Rectal smooth muscle tissue (tissue), 1 donor: ENCODE results near the gene OSGEP.
A peak's percentile ranks its signal among the peaks of the same experiment; 100 is the strongest.

Source experiments
- H3K27ac ChIP-seq: one replicate; pipeline ENCODE4 v1.7.0; 2013; ENCODE audit warnings: low read depth, low read length, inconsistent platforms
- H3K27me3 ChIP-seq: one replicate; pipeline ENCODE4 v1.7.0; 2013; ENCODE audit warnings: low read length; ENCODE audit not compliant: control insufficient read depth, insufficient read depth
- H3K36me3 ChIP-seq: one replicate; pipeline ENCODE4 v1.7.0; 2013; ENCODE audit warnings: low read length; ENCODE audit not compliant: control insufficient read depth, insufficient read depth
- H3K4me1 ChIP-seq: one replicate; pipeline ENCODE4 v1.7.0; 2013; ENCODE audit warnings: low read length; ENCODE audit not compliant: control insufficient read depth, insufficient read depth
- H3K4me3 ChIP-seq: one replicate; pipeline ENCODE4 v1.7.0; 2013; ENCODE audit warnings: low read length
- H3K9ac ChIP-seq: one replicate; pipeline ENCODE4 v1.7.0; 2013; ENCODE audit warnings: low read length

The OSGEP gene

DNA sequence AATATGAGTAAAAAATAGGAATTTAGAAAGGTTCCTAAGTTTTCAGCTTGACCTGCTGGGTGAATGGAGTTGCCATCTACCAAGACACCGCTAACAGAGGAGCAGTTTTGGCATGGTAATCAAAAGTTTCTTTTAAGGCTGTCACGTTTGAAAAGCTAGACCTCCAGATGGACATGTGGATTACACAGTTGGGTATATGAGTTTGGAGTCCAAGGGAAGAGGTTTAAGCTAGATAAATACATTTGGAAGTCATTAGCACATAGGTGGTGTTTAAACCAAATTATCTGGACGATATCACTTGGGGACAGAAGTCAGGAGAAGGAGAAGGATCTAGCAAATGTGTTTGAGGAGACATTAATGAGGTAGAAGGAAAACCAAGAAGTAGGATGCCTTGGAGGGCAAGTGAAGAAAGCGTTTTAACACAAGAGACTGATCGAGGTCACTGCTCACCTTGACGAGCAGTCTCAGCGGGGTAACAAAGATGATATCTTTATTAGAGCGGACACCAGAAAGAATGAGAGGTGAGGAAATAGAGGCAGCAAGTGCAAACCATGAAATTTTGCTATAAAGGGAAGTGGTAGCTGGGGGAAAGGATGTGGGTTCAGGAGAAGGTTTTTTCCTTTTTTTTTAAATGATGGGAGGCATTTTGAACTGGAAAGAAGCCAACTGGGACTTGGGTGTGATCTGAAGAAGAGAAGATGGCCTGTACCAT lies 32.2 kb upstream of the OSGEP start:
- no peaks in the 10 kb centered on the region for H3K36me3 ChIP-seq
- no peak overlapping the region for H3K27ac ChIP-seq
- H3K9ac ChIP-seq: no peak overlapping the region
- no peak overlapping the region for H3K4me3 ChIP-seq
- H3K4me1 ChIP-seq: no peaks in the 10 kb centered on the region
- H3K27me3 ChIP-seq: no peaks in the 10 kb centered on the region

- Histone ChIP-seq H3K36me3 (no peaks in the 10 kb centered on the region), H3K27ac (no peak overlapping the region), H3K4me1 (no peaks in the 10 kb centered on the region)
Measured at GRCh38 chr14:20485900-20486299, 31.3 kb upstream of the OSGEP start.

GRCh38 chr14:20482382-20482781 lies 27.8 kb upstream of the OSGEP start:
- no peak overlapping the region for H3K4me3 ChIP-seq
- peaks cover 3% of the 10 kb centered on the region for H3K36me3 ChIP-seq
- H3K9ac ChIP-seq: no peak overlapping the region
- H3K27ac ChIP-seq: no peak overlapping the region
- no peaks in the 10 kb centered on the region for H3K27me3 ChIP-seq
- no peaks in the 10 kb centered on the region for H3K4me1 ChIP-seq

More at GRCh38 chr14:20485900-20486299, 31.3 kb upstream of the OSGEP start:
- Histone ChIP-seq H3K4me3 (no peak overlapping the region), H3K27me3 (no peaks in the 10 kb centered on the region), H3K9ac (no peak overlapping the region)

GRCh38 chr14:20478894-20479293 lies 24.3 kb upstream of the OSGEP start:
- Histone ChIP-seq H3K27ac (no peak overlapping the region), H3K9ac (no peak overlapping the region), H3K27me3 (no peaks in the 10 kb centered on the region), H3K4me3 (no peak overlapping the region), H3K4me1 (no peaks in the 10 kb centered on the region), H3K36me3 (peaks cover 11% of the 10 kb centered on the region)

GRCh38 chr14:20477211-20477876 lies 22.7 kb upstream of the OSGEP start:
- H3K4me1 ChIP-seq: no peaks in the 10 kb centered on the region
- no peak overlapping the region for H3K4me3 ChIP-seq
- peaks cover 11% of the 10 kb centered on the region for H3K36me3 ChIP-seq
- no peak overlapping the region for H3K27ac ChIP-seq
- no peak overlapping the region for H3K9ac ChIP-seq
- H3K27me3 ChIP-seq: no peaks in the 10 kb centered on the region

- Histone ChIP-seq H3K4me3 (no peak overlapping the region), H3K27ac (no peak overlapping the region), H3K9ac (no peak overlapping the region), H3K27me3 (no peaks in the 10 kb centered on the region), H3K36me3 (peaks cover 11% of the 10 kb centered on the region), H3K4me1 (no peaks in the 10 kb centered on the region)
Measured at GRCh38 chr14:20476776-20477175, 22.2 kb upstream of the OSGEP start.

DNA sequence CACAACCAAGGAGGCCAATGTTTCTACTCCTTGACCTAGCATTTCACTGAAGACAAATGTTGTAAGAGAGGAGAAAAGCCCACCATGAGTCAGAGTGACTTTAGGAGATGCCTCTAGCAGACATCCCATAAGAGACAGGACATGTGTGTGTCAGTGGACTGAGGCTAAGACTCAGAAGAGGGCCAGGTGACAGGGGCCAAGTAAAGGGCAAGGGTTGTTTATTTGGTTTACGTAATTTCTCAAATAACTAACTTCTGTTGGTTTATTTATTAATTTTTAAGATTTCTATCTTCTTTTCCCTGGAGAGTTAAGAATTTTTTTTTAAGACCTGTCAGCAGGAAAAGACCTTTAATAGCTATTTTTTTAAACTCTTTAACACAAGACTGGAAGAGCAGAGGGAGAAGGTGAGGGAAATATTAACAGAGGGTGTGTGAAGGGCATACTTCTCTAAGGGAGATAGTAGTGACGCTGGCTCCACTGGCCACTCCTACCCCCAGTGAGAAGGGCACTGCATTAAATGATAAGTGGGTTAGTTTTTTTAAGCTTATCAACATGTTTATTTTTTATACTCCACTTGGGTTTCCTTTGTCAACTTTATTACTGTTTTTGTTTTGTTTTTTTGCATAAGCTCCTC lies 18.0 kb upstream of the OSGEP start:
- no peak overlapping the region for H3K27ac ChIP-seq
- H3K36me3 ChIP-seq: peaks cover 11% of the 10 kb centered on the region
- H3K9ac ChIP-seq: no peak overlapping the region
- H3K4me3 ChIP-seq: no peak overlapping the region
- peaks cover 3% of the 10 kb centered on the region for H3K4me1 ChIP-seq
- no peaks in the 10 kb centered on the region for H3K27me3 ChIP-seq

- no peaks in the 10 kb centered on the region for H3K27me3 ChIP-seq
- peaks cover 9% of the 10 kb centered on the region for H3K36me3 ChIP-seq
- peaks cover 3% of the 10 kb centered on the region for H3K4me1 ChIP-seq
- no peak overlapping the region for H3K9ac ChIP-seq
- no peak overlapping the region for H3K27ac ChIP-seq
- peak overlapping the region; percentile 91 for H3K4me3 ChIP-seq
Measured at GRCh38 chr14:20470603-20470901, 15.9 kb upstream of the OSGEP start.

- peak overlapping the region; percentile 71 for H3K9ac ChIP-seq
- H3K4me1 ChIP-seq: peaks cover 3% of the 10 kb centered on the region
- no peaks in the 10 kb centered on the region for H3K27me3 ChIP-seq
- peaks cover 6% of the 10 kb centered on the region for H3K36me3 ChIP-seq
- peak overlapping the region; percentile 91 for H3K4me3 ChIP-seq
- peak overlapping the region; percentile 76 for H3K27ac ChIP-seq
Measured at GRCh38 chr14:20469890-20470602, 15.4 kb upstream of the OSGEP start.

DNA sequence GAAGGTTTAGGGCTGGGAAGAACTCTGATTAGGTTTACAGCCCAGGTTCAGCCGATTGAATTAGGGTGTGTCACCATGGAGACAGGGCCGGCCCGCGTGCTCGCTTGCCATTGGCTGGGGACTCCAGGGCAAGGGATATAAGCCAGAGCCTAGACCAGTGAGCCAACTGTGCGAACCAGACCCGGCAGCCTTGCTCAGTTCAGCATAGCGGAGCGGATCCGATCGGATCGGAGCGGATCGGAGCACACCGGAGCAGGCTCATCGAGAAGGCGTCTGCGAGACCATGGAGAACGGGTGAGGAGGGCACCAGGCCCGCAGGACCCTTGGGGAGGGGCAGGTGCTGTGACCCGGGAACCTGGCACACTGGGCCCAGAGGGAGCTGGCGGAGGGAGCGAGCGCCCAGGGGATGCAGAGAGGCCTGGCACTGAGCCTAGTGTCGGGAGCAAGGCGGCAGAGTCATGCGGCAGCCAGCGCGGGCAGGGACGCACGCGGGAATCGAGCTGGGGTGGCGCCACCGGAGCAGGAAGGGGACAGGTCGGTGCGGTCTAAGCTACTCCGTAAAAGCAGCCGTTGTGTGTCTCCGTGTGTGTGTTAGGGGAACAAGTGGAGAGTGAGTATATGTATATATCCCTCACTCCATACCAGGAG lies 14.8 kb upstream of the OSGEP start, which contains the start of gene PNP:
Gene PNP, plus strand, starts transcription at position 165 of the 648 bp plus-strand sequence. Its CDS starts 119 bp downstream, at position 284.
- H3K36me3 ChIP-seq: peaks cover under 1% of the 10 kb centered on the region
- H3K27ac ChIP-seq: peak within 1 kb of the TSS; percentile 76
- peak within 1 kb of the TSS; percentile 91 for H3K4me3 ChIP-seq
- no peaks in the 10 kb centered on the region for H3K27me3 ChIP-seq
- peak within 1 kb of the TSS; percentile 71 for H3K9ac ChIP-seq
- peaks cover 3% of the 10 kb centered on the region for H3K4me1 ChIP-seq

DNA sequence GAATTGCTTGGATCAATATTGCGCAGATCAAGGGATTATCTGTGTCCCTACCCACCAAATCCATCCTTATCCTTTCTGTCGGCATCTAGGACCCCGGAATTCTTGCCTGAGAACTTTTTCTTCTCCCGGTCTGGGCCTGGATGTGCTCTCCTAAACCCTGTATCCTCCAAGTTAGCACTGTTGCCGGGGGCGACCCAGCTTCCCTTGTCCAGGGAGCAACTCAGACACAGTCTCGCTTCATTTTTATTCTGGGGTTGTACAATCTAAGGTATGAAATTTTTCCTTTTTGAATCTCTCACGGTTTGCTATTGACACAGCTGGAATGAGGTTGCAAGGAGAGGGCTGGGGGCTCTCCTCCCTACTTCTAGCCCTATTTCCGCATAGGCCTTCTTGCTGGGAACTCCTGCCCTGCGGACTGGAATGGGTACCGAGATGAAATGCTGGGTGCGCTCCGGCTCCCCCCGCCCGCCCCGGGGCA lies 14.2 kb upstream of the OSGEP start:
- H3K27me3 ChIP-seq: no peaks in the 10 kb centered on the region
- H3K9ac ChIP-seq: peak overlapping the region; percentile 71
- peaks cover 3% of the 10 kb centered on the region for H3K4me1 ChIP-seq
- no peaks in the 10 kb centered on the region for H3K36me3 ChIP-seq
- peak overlapping the region; percentile 76 for H3K27ac ChIP-seq
- peak overlapping the region; percentile 91 for H3K4me3 ChIP-seq
